Activated CD8-positive, alpha-beta T cell treated with anti-CD3 and anti-CD28 coated beads for 36 hours (primary cell): Measurements from ENCODE around the gene ADNP2. TPM values are rescaled to one million over a fixed set of nuclear protein-coding genes. Genes with fewer than 3 reads are reported as not detected.

Experiments
- ATAC-seq: fragments of 200-7000 bp; cut with Tn5 transposase; one replicate; pipeline ENCODE4 v1.10.0; 2021; ENCODE audit warnings: mild to moderate bottlenecking, moderate library complexity
- CTCF ChIA-PET: fragments of 350-600 bp; sonication (Branson Sonifier 250); formaldehyde crosslinking; loops from one replicate; lab custom pipeline; 2021; ENCODE audit warnings: antibody characterized with exemption; lab: Charles Lee
- POLR2A ChIA-PET: fragments of 350-600 bp; sonication (Branson Sonifier 250); formaldehyde crosslinking; loops from one replicate; lab custom pipeline; 2021; ENCODE audit warnings: antibody characterized with exemption; lab: Charles Lee
- DNase-seq: peaks from one replicate; pipeline ENCODE4 v3.0.0-alpha.2; 2020
- H3K27ac Mint-ChIP-seq: one replicate; pipeline ENCODE4 v1.8.0; 2021; ENCODE audit warnings: mild to moderate bottlenecking, mixed read lengths
- H3K27me3 Mint-ChIP-seq: one replicate; pipeline ENCODE4 v1.8.0; 2021; ENCODE audit warnings: mixed read lengths
- H3K36me3 Mint-ChIP-seq: one replicate; pipeline ENCODE4 v1.8.0; 2021; ENCODE audit warnings: low read depth, mixed read lengths
- H3K4me1 Mint-ChIP-seq: one replicate; pipeline ENCODE4 v1.8.0; 2021; ENCODE audit warnings: low read depth, mixed read lengths
- H3K4me3 Mint-ChIP-seq: one replicate; pipeline ENCODE4 v1.8.0; 2021; ENCODE audit warnings: mild to moderate bottlenecking, moderate library complexity, mixed read lengths
- H3K9me3 Mint-ChIP-seq: one replicate; pipeline ENCODE4 v1.8.0; 2021; ENCODE audit warnings: mixed read lengths
- intact Hi-C: fragments of 100-400 bp; cut with micrococcal nuclease; formaldehyde crosslinking; loops from one replicate; pipeline ENCODE4 v1.10.0; 2022
- total RNA-seq, 2 experiments: library from RNA; stranded (reverse); gene quantifications; one replicate each; pipeline ENCODE4 v1.2.3, GENCODE V29; 2021
- TF ChIP-seq, protein P1 (sequence below): fragments of 200-600 bp; IDR thresholded peaks from one replicate; pipeline ENCODE4 v1.8.0; 2022; ENCODE audit warnings: antibody characterized with exemption, mild to moderate bottlenecking

ADNP2 gene
- total RNA-seq, 2 experiments from 2014 or later = 22.1 to 22.5 TPM

DNA sequence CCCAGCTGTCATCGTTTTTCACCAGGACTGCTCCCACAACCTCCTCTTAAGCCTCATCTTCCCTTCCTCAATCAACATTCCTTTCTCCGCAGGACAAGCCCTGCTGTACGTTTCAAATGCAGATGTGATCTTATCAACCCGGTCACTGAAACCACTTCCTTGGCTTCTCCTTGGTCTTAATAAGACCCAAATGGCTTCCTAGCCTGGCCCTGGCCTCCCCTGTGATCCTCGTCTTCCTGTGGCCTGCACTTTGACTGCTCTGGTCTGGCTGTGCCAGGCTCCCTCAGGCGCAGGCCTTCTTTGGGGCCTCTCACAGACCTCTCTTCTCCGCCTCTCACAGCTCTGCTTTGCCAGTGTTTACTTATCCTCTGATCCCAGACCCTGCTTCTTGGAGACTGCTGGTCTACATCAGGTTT is 4.7 kb upstream of the ADNP2 start:
- ChIA-PET POLR2A (no interaction called here), CTCF (interaction anchor here (1.6 kb wide), 1 partner anchor 82 kb away, joined by 3 read pairs; no protein-coding TSS in a partner anchor)
- intact Hi-C loops = no loop called here
- no peaks in the 10 kb centered on the region for H3K27me3 Mint-ChIP-seq
- H3K27ac Mint-ChIP-seq = no peak overlapping the region
- H3K4me3 Mint-ChIP-seq = no peak overlapping the region
- no peak for DNase-seq
- ATAC-seq = no peak
- peaks cover 23% of the 10 kb centered on the region for H3K4me1 Mint-ChIP-seq
- peaks cover 4% of the 10 kb centered on the region for H3K9me3 Mint-ChIP-seq
- no peaks in the 10 kb centered on the region for H3K36me3 Mint-ChIP-seq
- TF ChIP-seq, protein P1, sequence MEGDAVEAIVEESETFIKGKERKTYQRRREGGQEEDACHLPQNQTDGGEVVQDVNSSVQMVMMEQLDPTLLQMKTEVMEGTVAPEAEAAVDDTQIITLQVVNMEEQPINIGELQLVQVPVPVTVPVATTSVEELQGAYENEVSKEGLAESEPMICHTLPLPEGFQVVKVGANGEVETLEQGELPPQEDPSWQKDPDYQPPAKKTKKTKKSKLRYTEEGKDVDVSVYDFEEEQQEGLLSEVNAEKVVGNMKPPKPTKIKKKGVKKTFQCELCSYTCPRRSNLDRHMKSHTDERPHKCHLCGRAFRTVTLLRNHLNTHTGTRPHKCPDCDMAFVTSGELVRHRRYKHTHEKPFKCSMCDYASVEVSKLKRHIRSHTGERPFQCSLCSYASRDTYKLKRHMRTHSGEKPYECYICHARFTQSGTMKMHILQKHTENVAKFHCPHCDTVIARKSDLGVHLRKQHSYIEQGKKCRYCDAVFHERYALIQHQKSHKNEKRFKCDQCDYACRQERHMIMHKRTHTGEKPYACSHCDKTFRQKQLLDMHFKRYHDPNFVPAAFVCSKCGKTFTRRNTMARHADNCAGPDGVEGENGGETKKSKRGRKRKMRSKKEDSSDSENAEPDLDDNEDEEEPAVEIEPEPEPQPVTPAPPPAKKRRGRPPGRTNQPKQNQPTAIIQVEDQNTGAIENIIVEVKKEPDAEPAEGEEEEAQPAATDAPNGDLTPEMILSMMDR = no peak

DNA sequence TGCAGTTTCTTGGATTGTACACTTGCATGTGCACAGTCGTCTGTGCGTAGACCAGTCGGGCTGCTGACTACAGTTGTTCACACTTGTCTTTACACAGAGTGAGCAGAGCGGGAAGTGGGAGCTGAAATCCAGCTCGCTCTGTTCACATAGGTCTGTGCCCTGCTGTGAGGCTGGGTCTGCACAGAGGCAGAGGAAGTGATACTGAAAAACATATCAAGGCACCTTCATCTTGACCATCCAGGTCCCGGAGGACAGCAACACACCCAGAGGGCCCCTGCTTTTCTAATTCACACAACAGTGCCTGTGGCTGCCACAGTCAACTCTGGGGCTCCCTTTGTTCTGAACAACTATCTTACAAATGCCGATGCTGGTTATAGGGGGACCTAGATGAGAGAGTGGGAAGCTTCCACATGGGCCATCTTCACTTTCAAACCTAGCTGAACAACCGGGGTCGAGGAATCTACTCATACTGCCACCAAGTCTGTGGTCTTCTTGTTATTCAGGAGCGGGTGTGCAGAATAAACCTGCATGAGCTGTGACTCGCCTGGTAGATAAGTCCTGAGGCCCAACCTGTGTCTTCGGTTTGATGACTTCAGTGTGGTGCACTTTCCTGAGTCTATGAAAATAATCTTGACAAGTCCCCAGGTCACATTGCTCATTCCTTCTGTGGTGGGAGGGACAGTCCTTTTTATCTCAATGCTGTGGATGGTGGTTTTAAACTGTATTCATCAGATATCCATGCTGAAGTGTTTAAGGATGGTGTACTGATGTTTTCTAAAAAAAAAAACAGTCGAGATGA is 3.5 kb upstream of the ADNP2 start:
- Mint-ChIP-seq H3K4me1 (peaks cover 27% of the 10 kb centered on the region), H3K27ac (peak overlapping the region; percentile 16), H3K36me3 (peaks cover 4% of the 10 kb centered on the region), H3K4me3 (no peak overlapping the region), H3K27me3 (no peaks in the 10 kb centered on the region), H3K9me3 (peaks cover 4% of the 10 kb centered on the region)
- ChIA-PET POLR2A (interaction anchor here (0.6 to 1.1 kb wide), 3 partner anchors 38 to 427 kb away, joined by 3 to 4 read pairs (median 3); no protein-coding TSS in a partner anchor), CTCF (interaction anchor here (1.0 to 1.6 kb wide), 3 partner anchors 21 to 83 kb away, joined by 3 to 4 read pairs (median 3); partner anchors contain the start of gene RBFA)
- DNase-seq (peak; percentile 33), ATAC-seq (peak; percentile 14)
- intact Hi-C loops = no loop called here
- TF ChIP-seq, protein P1 = no peak

DNA sequence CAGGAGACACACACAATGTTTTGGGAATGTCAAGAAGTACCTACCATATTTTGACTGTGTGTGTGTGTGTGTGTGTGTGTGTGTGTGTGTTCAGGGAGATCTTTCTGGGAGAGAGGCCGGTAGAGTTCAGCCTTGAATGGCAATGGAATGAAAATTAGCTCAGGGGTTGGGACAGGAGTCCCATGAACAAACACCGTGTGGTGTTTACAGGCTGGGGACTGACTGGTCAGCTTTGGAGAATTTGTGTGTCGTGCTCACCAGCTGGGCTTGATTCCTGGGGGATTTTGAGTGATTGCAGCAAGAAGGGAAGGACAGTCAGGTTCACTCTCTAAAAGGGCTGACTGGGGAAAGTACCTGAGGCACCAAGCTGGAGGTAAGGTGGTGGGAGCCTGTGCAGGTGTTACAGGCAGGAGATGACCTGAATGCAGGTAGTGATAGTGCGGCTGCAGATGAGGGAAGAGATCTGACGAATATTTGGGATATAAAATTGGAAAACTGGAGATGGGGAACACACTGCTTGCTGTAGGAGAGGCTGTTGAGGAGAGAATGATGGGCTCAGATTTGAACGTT is 2.5 kb upstream of the ADNP2 start:
- intact Hi-C loops = no loop called here
- peaks cover 4% of the 10 kb centered on the region for H3K9me3 Mint-ChIP-seq
- peaks cover 34% of the 10 kb centered on the region for H3K4me1 Mint-ChIP-seq
- DNase-seq (no peak), ATAC-seq (no peak)
- H3K27me3 Mint-ChIP-seq = no peaks in the 10 kb centered on the region
- POLR2A ChIA-PET = no interaction called here
- H3K4me3 Mint-ChIP-seq = no peak overlapping the region
- peaks cover 10% of the 10 kb centered on the region for H3K36me3 Mint-ChIP-seq
- H3K27ac Mint-ChIP-seq = no peak overlapping the region
- TF ChIP-seq, protein P1 = no peak
- CTCF ChIA-PET = no interaction called here

DNA sequence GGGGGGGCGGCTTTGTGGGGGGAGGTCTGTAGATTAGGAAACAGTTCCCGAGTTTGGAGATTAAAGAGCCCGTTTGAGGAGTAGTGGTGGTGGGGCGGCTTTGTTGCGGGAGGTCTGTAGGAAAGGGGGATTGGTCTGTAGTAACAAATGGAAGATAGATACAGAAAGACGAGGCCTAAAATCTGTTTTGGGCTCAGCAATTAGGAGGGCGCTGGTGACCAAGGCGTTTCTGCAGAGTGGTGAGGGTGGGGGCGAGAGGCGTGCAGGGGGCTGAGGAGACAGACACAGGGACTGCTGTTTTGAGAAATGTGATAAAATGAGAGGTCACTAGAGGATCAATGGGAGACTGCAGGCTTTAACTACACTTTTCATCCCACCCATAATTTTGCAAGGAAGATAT is 1.6 kb upstream of the ADNP2 start:
- no peak for ATAC-seq
- Mint-ChIP-seq H3K27ac (no peak overlapping the region), H3K9me3 (no peaks in the 10 kb centered on the region), H3K27me3 (no peaks in the 10 kb centered on the region), H3K4me1 (peaks cover 37% of the 10 kb centered on the region), H3K36me3 (peaks cover 13% of the 10 kb centered on the region), H3K4me3 (no peak overlapping the region)
- POLR2A ChIA-PET = no interaction called here
- CTCF ChIA-PET = no interaction called here
- TF ChIP-seq, protein P1 = no peak
- DNase-seq = no peak
- intact Hi-C loops = no loop called here

DNA sequence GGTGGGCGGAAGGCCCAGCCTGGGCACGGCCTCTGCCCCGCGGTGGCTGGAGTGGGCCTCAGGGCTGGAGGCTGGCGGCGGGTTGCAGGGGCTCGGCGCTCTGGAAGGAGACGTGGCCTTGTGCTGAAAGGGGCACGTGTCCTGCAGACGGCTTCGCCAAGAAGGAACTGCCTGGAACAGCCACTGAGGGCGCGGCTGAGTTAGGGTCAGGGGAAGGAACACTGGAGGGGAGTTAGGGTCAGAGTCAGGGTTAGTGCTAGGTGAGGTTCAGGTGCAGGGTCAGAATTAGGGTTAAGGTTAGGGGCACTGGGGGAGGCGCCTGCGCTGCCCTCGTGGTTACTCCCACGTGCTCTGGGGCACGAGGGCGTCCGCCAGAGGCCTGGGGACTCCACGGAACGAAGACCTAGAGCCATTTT is 933 bp upstream of the ADNP2 start:
- H3K4me3 Mint-ChIP-seq = peak overlapping the region; percentile 70
- TF ChIP-seq, protein P1 = no peak
- peaks cover 18% of the 10 kb centered on the region for H3K36me3 Mint-ChIP-seq
- intact Hi-C loops = no loop called here
- CTCF ChIA-PET = no interaction called here
- H3K4me1 Mint-ChIP-seq = peaks cover 42% of the 10 kb centered on the region
- no peaks in the 10 kb centered on the region for H3K27me3 Mint-ChIP-seq
- ATAC-seq (no peak), DNase-seq (no peak)
- no peak overlapping the region for H3K27ac Mint-ChIP-seq
- no peaks in the 10 kb centered on the region for H3K9me3 Mint-ChIP-seq
- POLR2A ChIA-PET = interaction anchor here (2.7 kb wide), 1 partner anchor 119 kb away, joined by 12 read pairs; the partner anchor contains the start of gene TXNL4A
